ENCODE data around the gene UBC. TPM values are rescaled to one million over a fixed set of nuclear protein-coding genes. Genes with fewer than 3 reads are reported as not detected.

Gene UBC
- total RNA-seq, 1 experiment from 2014 or later = 1,259 TPM

- Histone ChIP-seq H3K4me2 (ENCODE audit: low read length) (peak overlapping the region; percentile 69), H2AFZ (ENCODE audit: low read depth, low read length, poor library complexity, severe bottlenecking) (no peak overlapping the region), H4K20me1 (ENCODE audit: insufficient read depth) (no peaks in the 10 kb centered on the region), H3K27me3 (ENCODE audit: insufficient read depth, low read length) (no peaks in the 10 kb centered on the region), H3K36me3 (ENCODE audit: control insufficient read depth in 1 of 2, insufficient read depth in 2 of 2, low read length in 2 of 2) (no peaks in the 10 kb centered on the region), H3K79me2 (ENCODE audit: insufficient read depth, low read length) (no peaks in the 10 kb centered on the region), H3K4me3 (replicated peaks in 1 of 2; ENCODE audit: low read depth in 1 of 2, low read length in 2 of 2) (peak overlapping the region; percentile 9 to 38; a peak in 3 of 4 replicates), H3K9ac (ENCODE audit: low read length) (peak overlapping the region; percentile 53), H3K9me2 (ENCODE audit: insufficient read depth) (no peaks in the 10 kb centered on the region), H3K9me3 (ENCODE audit: control insufficient read depth in 1 of 2, insufficient read depth in 1 of 2, low read depth in 1 of 2, low read length in 2 of 2) (no peaks in the 10 kb centered on the region), H3K4me1 (ENCODE audit: control insufficient read depth in 1 of 2, insufficient read depth in 2 of 2, low read length in 2 of 2) (peaks cover 23 to 55% of the 10 kb centered on the region in 2 experiments), H3K27ac (ENCODE audit: low read depth, low read length) (peak overlapping the region; percentile 65)
- DNase-seq (ENCODE audit: low read depth, low spot score) (no peak), ATAC-seq (no peak)
- BruUV-seq (replicated peaks) = no TSS peak
- no peak for TF ChIP-seq ELF1 (IDR thresholded peaks at IDR 0.05; ENCODE audit: borderline replicate concordance, low read depth)
- TF ChIP-seq SRF (IDR thresholded peaks at IDR 0.05; ENCODE audit: low read depth) = no peak
- TF ChIP-seq ZBTB33 (IDR thresholded peaks at IDR 0.05; ENCODE audit: extremely low read depth, insufficient replicate concordance, low read length) = no peak
- no peak for TF ChIP-seq CEBPB (IDR thresholded peaks at IDR 0.05; ENCODE audit: low read depth)
- TF ChIP-seq TCF7L2 (IDR thresholded peaks at IDR 0.05; ENCODE audit: borderline replicate concordance, extremely low read depth, insufficient read depth, insufficient read length) = no peak
- no peak for TF ChIP-seq REST (IDR thresholded peaks at IDR 0.05; ENCODE audit: low read depth)
- TF ChIP-seq POLR2A (IDR thresholded peaks at IDR 0.05; ENCODE audit: borderline replicate concordance, extremely low read depth, insufficient read depth, insufficient read length) = no peak
- no peak for TF ChIP-seq EZH2phosphoT487 (IDR thresholded peaks at IDR 0.05; ENCODE audit: borderline replicate concordance)
- TF ChIP-seq POLR2AphosphoS5 (IDR thresholded peaks at IDR 0.05; ENCODE audit: low read depth, low read length) = no peak
- intact Hi-C loops (cut with micrococcal nuclease) = no loop called here
- ChIA-PET RAD21 (ENCODE audit: low non-redundant PET in 1 of 2, low total read pairs in 2 of 2, uncharacterized antibody in 2 of 2, unreplicated experiment in 2 of 2) (no interaction called here), CTCF (interaction anchor here (0.6 to 2.4 kb wide), 4 partner anchors 10 to 22 kb away, joined by 3 to 15 read pairs (median 6); no protein-coding TSS in a partner anchor), POLR2A (interaction anchor here (1.0 to 3.0 kb wide), 5 partner anchors 9 to 20 kb away, joined by 3 to 61 read pairs (median 6); partner anchors contain the start of gene UBC)
Observed at GRCh38 chr12:124928912-124929530, 14.6 kb upstream of the UBC start.
